PC-9 (cell line): Measurements from ENCODE around the gene BCCIP. TPM values are rescaled to one million over a fixed set of nuclear protein-coding genes. Genes with fewer than 3 reads are reported as not detected.

Source experiments
- BruUV-seq: library from RNA; stranded (reverse); fragments of 400-500 nt; replicated peaks from 2 replicates; lab custom pipeline; 2021; lab: Mats Ljungman, UMichigan
- CTCF ChIA-PET: fragments of 300-600 bp; sonication (Branson Sonifier 250); formaldehyde crosslinking; loops from one replicate; lab custom pipeline; 2022; ENCODE audit warnings: antibody characterized with exemption; lab: Charles Lee
- POLR2A ChIA-PET: fragments of 300-600 bp; sonication (Branson Sonifier 250); formaldehyde crosslinking; loops from one replicate; lab custom pipeline; 2022; ENCODE audit warnings: antibody characterized with exemption; ENCODE audit not compliant: unreplicated experiment; lab: Charles Lee
- DNase-seq, 2 experiments: peaks; one replicate each; pipeline versions ENCODE4 v3.0.0 to v3.0.0-alpha.2; 2015 to 2022; ENCODE audit warnings: mixed read lengths in 1 of 2
- H2AFZ ChIP-seq: fragments of 200-600 bp; sonication (generic); 2 replicates; pipeline ENCODE4 v1.8.1; 2017; ENCODE audit warnings: antibody characterized with exemption
- H3F3A ChIP-seq: fragments of 200-600 bp; sonication (generic); 2 replicates; pipeline ENCODE4 v1.8.1; 2017; ENCODE audit warnings: antibody characterized with exemption, mild to moderate bottlenecking, low read depth; ENCODE audit not compliant: insufficient read depth
- H3K27ac ChIP-seq: fragments of 200-600 bp; sonication (generic); 2 replicates; pipeline ENCODE4 v1.6.1; 2016; ENCODE audit warnings: mixed run types
- H3K27me3 ChIP-seq: fragments of 200-600 bp; sonication (generic); 2 replicates; pipeline ENCODE4 v1.6.1; 2016; ENCODE audit warnings: low read depth, mixed run types; ENCODE audit not compliant: insufficient read depth
- H3K36me3 ChIP-seq: fragments of 200-600 bp; sonication (generic); 2 replicates; pipeline ENCODE4 v1.6.1; 2016; ENCODE audit warnings: low read depth, mixed run types
- H3K4me1 ChIP-seq: fragments of 200-600 bp; sonication (generic); replicated peaks from 2 replicates; pipeline ENCODE4 v1.6.1; 2016; ENCODE audit warnings: mixed run types; ENCODE audit not compliant: insufficient read depth
- H3K4me2 ChIP-seq: fragments of 200-600 bp; sonication (generic); 2 replicates; pipeline ENCODE4 v1.6.1; 2017; ENCODE audit warnings: mixed run types
- H3K4me3 ChIP-seq: fragments of 200-600 bp; sonication (generic); 2 replicates; pipeline ENCODE4 v1.6.1; 2016; ENCODE audit warnings: mixed run types
- H3K79me2 ChIP-seq: fragments of 200-600 bp; sonication (generic); 2 replicates; pipeline ENCODE4 v1.6.1; 2017; ENCODE audit warnings: low read depth, mixed run types
- H3K9me2 ChIP-seq: fragments of 200-600 bp; sonication (generic); 2 replicates; pipeline ENCODE4 v1.8.1; 2017; ENCODE audit warnings: mild to moderate bottlenecking; ENCODE audit not compliant: insufficient read depth
- H3K9me3 ChIP-seq: fragments of 200-600 bp; sonication (generic); 2 replicates; pipeline ENCODE4 v1.8.1; 2016; ENCODE audit warnings: low read depth; ENCODE audit not compliant: insufficient read depth
- H4K20me1 ChIP-seq: fragments of 200-600 bp; sonication (generic); 2 replicates; pipeline ENCODE4 v1.8.1; 2017; ENCODE audit not compliant: insufficient read depth
- EZH2 ChIP-seq: fragments of 200-600 bp; sonication (generic); IDR thresholded peaks from 2 replicates; pipeline ENCODE4 v1.8.0; 2017; ENCODE audit warnings: antibody characterized with exemption, low read depth
- intact Hi-C: fragments of 100-400 bp; cut with micrococcal nuclease; formaldehyde crosslinking; loops from one replicate; pipeline ENCODE4 v1.10.0; 2022; ENCODE audit not compliant: unreplicated experiment
- total RNA-seq: library from RNA; stranded (reverse); gene quantifications from 2 replicates; pipeline ENCODE4 v1.2.3, GENCODE V29; 2021
- TF ChIP-seq, protein P1 (sequence below): fragments of 200-600 bp; sonication (generic); conservative IDR thresholded peaks from 2 replicates; pipeline ENCODE4 v1.6.1; 2017; ENCODE audit warnings: mixed run types, antibody characterized with exemption, mild to moderate bottlenecking, moderate library complexity

Gene BCCIP
- total RNA-seq, 1 experiment from 2014 or later: 46.0 TPM

DNA sequence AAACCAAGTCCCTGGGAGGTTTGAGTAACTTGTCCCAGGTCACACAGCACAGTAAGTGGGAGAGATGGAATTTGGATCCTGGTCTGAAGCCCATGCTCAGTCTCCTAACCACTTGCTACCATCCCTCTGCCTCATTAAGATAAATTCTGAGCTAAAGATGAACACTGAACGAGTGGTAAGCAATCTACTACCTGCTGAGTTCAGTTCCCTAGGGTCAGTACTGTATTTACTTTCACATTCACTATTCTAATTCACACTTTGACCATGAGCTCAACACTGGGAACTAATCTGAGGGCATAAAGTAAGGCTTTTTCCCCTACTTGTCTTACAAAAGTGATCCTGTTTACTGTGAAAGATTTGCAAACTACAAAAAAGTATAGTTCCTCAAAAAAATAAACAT, 2.6 kb upstream of the BCCIP start:
- no peak overlapping the region for H2AFZ ChIP-seq
- ChIA-PET POLR2A (interaction anchor here (0.6 kb wide), 1 partner anchor 1727 kb away, joined by 14 read pairs; the partner anchor contains the start of gene CHST15), CTCF (no interaction called here)
- H3K79me2 ChIP-seq: peaks cover 36% of the 10 kb centered on the region
- H3K9me2 ChIP-seq: no peaks in the 10 kb centered on the region
- H3K4me1 ChIP-seq: peaks cover 10% of the 10 kb centered on the region
- H3F3A ChIP-seq: no peaks in the 10 kb centered on the region
- no peak for DNase-seq
- H3K4me2 ChIP-seq: no peak overlapping the region
- intact Hi-C loops: loop anchor here (5.0 kb wide), 1 partner anchor 758 kb away; no protein-coding TSS in a partner anchor
- no peak overlapping the region for H3K27ac ChIP-seq
- TF ChIP-seq, protein P1, sequence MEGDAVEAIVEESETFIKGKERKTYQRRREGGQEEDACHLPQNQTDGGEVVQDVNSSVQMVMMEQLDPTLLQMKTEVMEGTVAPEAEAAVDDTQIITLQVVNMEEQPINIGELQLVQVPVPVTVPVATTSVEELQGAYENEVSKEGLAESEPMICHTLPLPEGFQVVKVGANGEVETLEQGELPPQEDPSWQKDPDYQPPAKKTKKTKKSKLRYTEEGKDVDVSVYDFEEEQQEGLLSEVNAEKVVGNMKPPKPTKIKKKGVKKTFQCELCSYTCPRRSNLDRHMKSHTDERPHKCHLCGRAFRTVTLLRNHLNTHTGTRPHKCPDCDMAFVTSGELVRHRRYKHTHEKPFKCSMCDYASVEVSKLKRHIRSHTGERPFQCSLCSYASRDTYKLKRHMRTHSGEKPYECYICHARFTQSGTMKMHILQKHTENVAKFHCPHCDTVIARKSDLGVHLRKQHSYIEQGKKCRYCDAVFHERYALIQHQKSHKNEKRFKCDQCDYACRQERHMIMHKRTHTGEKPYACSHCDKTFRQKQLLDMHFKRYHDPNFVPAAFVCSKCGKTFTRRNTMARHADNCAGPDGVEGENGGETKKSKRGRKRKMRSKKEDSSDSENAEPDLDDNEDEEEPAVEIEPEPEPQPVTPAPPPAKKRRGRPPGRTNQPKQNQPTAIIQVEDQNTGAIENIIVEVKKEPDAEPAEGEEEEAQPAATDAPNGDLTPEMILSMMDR: no peak
- no peak for TF ChIP-seq EZH2
- H3K9me3 ChIP-seq: no peaks in the 10 kb centered on the region
- no peaks in the 10 kb centered on the region for H3K27me3 ChIP-seq
- no peak overlapping the region for H3K4me3 ChIP-seq
- no peaks in the 10 kb centered on the region; the same call in 1 of the 2 replicates for H3K36me3 ChIP-seq
- peaks cover 6% of the 10 kb centered on the region; the same call in 1 of the 2 replicates for H4K20me1 ChIP-seq
- no TSS peak for BruUV-seq

DNA sequence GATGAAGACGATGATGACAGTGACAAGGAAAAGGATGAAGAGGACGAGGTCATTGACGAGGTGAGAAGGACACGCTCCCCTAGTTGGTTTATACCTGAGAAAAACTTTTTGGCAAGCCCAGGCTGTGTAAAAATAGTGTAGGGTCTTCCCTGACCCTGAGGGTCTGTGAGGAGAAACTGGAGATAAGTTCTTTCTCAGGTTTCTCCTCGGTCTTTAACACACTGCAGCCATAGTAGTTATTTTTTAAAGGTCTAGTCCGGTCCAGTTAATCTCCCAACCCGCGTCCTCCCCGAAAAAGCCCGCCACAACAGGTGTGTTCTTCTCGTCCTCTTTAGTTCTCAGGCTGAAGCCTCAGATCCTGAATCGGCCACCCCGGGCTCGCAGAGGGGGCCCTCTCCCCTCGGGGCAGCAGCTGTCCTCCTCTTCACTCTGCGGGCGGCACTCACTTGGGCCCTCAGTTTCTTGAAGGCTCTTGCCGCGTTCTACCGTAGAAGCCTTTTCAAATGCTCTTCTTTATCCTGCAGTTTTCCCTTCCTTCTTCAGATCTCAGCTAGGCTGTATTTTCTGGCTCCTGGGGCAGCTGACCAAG, 411 bp downstream of the BCCIP start:
- Histone ChIP-seq H3K9me2 (no peaks in the 10 kb centered on the region), H3K27me3 (no peaks in the 10 kb centered on the region), H3K9me3 (no peaks in the 10 kb centered on the region), H3K27ac (peak overlapping the region; percentile 88), H3K4me1 (peaks cover 14% of the 10 kb centered on the region), H3K4me2 (peak overlapping the region; percentile 99), H3K79me2 (peaks cover 54% of the 10 kb centered on the region), H3K36me3 (peaks cover 22% of the 10 kb centered on the region), H3K4me3 (peak overlapping the region; percentile 81), H2AFZ (peak overlapping the region; percentile 91), H4K20me1 (peaks cover 9% of the 10 kb centered on the region; the same call in 1 of the 2 replicates), H3F3A (no peaks in the 10 kb centered on the region)
- peak in 1 of 2 experiments; percentile 8 for DNase-seq
- BruUV-seq: TSS peak; percentile 60
- ChIA-PET POLR2A (no interaction called here), CTCF (no interaction called here)
- intact Hi-C loops: loop anchor here (5.0 kb wide), 1 partner anchor 761 kb away; no protein-coding TSS in a partner anchor
- no peak for TF ChIP-seq EZH2
- TF ChIP-seq, protein P1: no peak

DNA sequence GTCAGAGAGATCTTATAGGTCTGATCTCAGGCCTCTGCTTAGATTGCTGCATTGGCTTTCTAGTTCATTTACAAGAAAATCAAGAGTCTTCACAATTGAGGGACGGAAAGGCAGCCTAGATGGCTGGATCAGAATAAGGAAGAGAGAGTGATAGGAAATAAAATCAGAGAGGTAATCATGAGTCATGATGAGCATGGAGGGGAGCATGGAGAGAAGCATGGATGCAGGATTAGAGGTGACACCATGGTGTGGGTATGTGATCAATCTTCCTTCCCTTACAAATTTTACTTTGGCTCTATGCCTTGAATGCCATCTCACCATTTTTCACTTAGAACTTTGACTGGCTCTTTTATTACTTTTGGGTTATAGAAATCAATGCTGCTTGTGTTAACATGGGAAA, 1.4 kb downstream of the BCCIP start:
- H3K4me3 ChIP-seq: peak overlapping the region; percentile 81
- H3K9me2 ChIP-seq: no peaks in the 10 kb centered on the region
- H3K4me1 ChIP-seq: peaks cover 14% of the 10 kb centered on the region
- intact Hi-C loops: loop anchor here (5.0 kb wide), 1 partner anchor 762 kb away; no protein-coding TSS in a partner anchor
- ChIA-PET POLR2A (no interaction called here), CTCF (no interaction called here)
- no peaks in the 10 kb centered on the region for H3K27me3 ChIP-seq
- no peak overlapping the region for H2AFZ ChIP-seq
- H3K36me3 ChIP-seq: peaks cover 22% of the 10 kb centered on the region
- peaks cover 9% of the 10 kb centered on the region; the same call in 1 of the 2 replicates for H4K20me1 ChIP-seq
- peak in 1 of 2 experiments; percentile 55 for DNase-seq
- peaks cover 54% of the 10 kb centered on the region for H3K79me2 ChIP-seq
- peak overlapping the region; percentile 99 for H3K4me2 ChIP-seq
- H3K9me3 ChIP-seq: no peaks in the 10 kb centered on the region
- H3K27ac ChIP-seq: peak overlapping the region; percentile 88
- no peak for TF ChIP-seq EZH2
- TF ChIP-seq, protein P1: no peak
- BruUV-seq: no TSS peak
- H3F3A ChIP-seq: no peaks in the 10 kb centered on the region
